HepG2 (cell line): ENCODE data around the gene SLC9B2. TPM values are rescaled to one million over a fixed set of nuclear protein-coding genes. Genes with fewer than 3 reads are reported as not detected.
A peak's percentile ranks its signal among the peaks of the same experiment; 100 is the strongest.

ENCODE experiments used
- ASH2L ChIP-seq: fragments of 300-600, 200-600 bp; sonication (generic); IDR thresholded peaks from 2 replicates; pipeline ENCODE4 v1.7.0; 2017; ENCODE audit warnings: low read depth, mild to moderate bottlenecking, moderate library complexity, mixed read lengths, low read length; ENCODE audit not compliant: insufficient read length
- BRD4 ChIP-seq: sonication (generic); formaldehyde crosslinking; IDR thresholded peaks from 2 replicates; pipeline ENCODE4 v1.4.0; 2020; ENCODE audit warnings: missing genetic modification reagents
- GPN1 ChIP-seq: sonication (generic); formaldehyde crosslinking; IDR thresholded peaks from 2 replicates; pipeline ENCODE4 v1.5.1; 2020; ENCODE audit warnings: missing genetic modification reagents, borderline replicate concordance
- JUNB ChIP-seq: sonication (generic); formaldehyde crosslinking; IDR thresholded peaks from 2 replicates; pipeline ENCODE4 v1.8.0; 2022; ENCODE audit warnings: missing genetic modification reagents, mild to moderate bottlenecking, borderline replicate concordance
- KMT2B ChIP-seq: IDR thresholded peaks from 2 replicates; pipeline ENCODE4 v1.6.1; 2016; ENCODE audit warnings: missing genetic modification reagents, missing compliant biosample characterization
- SMAD9 ChIP-seq: sonication (generic); formaldehyde crosslinking; IDR thresholded peaks from 2 replicates; pipeline ENCODE4 v1.5.1; 2020; ENCODE audit warnings: mild to moderate bottlenecking, missing genetic modification reagents
- THAP8 ChIP-seq: sonication (generic); formaldehyde crosslinking; IDR thresholded peaks from 2 replicates; pipeline ENCODE4 v1.5.1; 2020; ENCODE audit warnings: missing genetic modification reagents, mild to moderate bottlenecking, borderline replicate concordance
- TP53 ChIP-seq: sonication (generic); formaldehyde crosslinking; conservative IDR thresholded peaks from 2 replicates; pipeline ENCODE4 v1.4.0; 2020; ENCODE audit warnings: missing genetic modification reagents
- ZBTB37 ChIP-seq: sonication (generic); formaldehyde crosslinking; IDR thresholded peaks from 2 replicates; pipeline ENCODE4 v1.4.0; 2020; ENCODE audit warnings: mild to moderate bottlenecking, missing genetic modification reagents
- ZIK1 ChIP-seq: sonication (generic); formaldehyde crosslinking; IDR thresholded peaks from 2 replicates; pipeline ENCODE4 v1.5.0; 2020; ENCODE audit warnings: mild to moderate bottlenecking, low read depth, missing genetic modification reagents, borderline replicate concordance
- ZNF337 ChIP-seq: sonication (generic); formaldehyde crosslinking; IDR thresholded peaks from 2 replicates; pipeline ENCODE4 v1.5.1; 2020; ENCODE audit warnings: missing genetic modification reagents, low read depth, mild to moderate bottlenecking, borderline replicate concordance
- ZNF576 ChIP-seq: sonication (generic); formaldehyde crosslinking; IDR thresholded peaks from 2 replicates; pipeline ENCODE4 v1.4.0; 2020; ENCODE audit warnings: mild to moderate bottlenecking, missing genetic modification reagents
- ZNF720 ChIP-seq: sonication (generic); formaldehyde crosslinking; IDR thresholded peaks from 2 replicates; pipeline ENCODE4 v1.4.0; 2020; ENCODE audit warnings: missing genetic modification reagents
- ZNF724P ChIP-seq: sonication (generic); formaldehyde crosslinking; IDR thresholded peaks from 2 replicates; pipeline ENCODE4 v1.8.0; 2022; ENCODE audit warnings: missing genetic modification reagents, borderline replicate concordance
- ZNF775 ChIP-seq: sonication (generic); formaldehyde crosslinking; IDR thresholded peaks from 2 replicates; pipeline ENCODE4 v1.4.0; 2020; ENCODE audit warnings: missing genetic modification reagents, mild to moderate bottlenecking, moderate library complexity, borderline replicate concordance
- polyA plus RNA-seq, 8 experiments: library from polyadenylated mRNA; depleted of rRNA in 3 of 8; stranded (reverse) in 7 of 8; unstranded in 1 of 8; fragments of >200 nt; fragmentation: Illumina TruSeq in 4 of 8; extraction: Trizol in 4 of 8; gene quantifications; 2 replicates each; pipeline versions ENCODE4 v1.2.1 to v1.2.3, GENCODE V29; 2011 to 2016; ENCODE audit warnings: low read depth in 4 of 8, missing spikeins in 1 of 8, mixed read lengths in 1 of 8; ENCODE audit not compliant: insufficient read depth in 1 of 8
- total RNA-seq, 5 experiments: library from RNA; depleted of rRNA; stranded (reverse); fragments of >200 nt; fragmentation: Illumina TruSeq; extraction: Trizol; gene quantifications; 2 replicates each; pipeline ENCODE4 v1.2.3, GENCODE V29; 2016; ENCODE audit warnings: low read depth in 1 of 5
- TF ChIP-seq, protein P1 (sequence below): sonication (generic); formaldehyde crosslinking; IDR thresholded peaks from 2 replicates; pipeline ENCODE4 v1.5.1; 2020; ENCODE audit warnings: mild to moderate bottlenecking, missing genetic modification reagents, borderline replicate concordance
- TF ChIP-seq, protein P2 (sequence below): sonication (generic); formaldehyde crosslinking; IDR thresholded peaks from 2 replicates; pipeline ENCODE4 v1.8.1; 2023; ENCODE audit warnings: mild to moderate bottlenecking, missing genetic modification reagents

The SLC9B2 gene
- total and polyA plus RNA-seq, 2 of the 13 experiments (the other 11 are each of a cell fraction or from before 2014, with no cell fraction given) = 23.5 to 38.5 TPM

GRCh38 chr4:103019308-103020124 is 57.0 kb downstream of the SLC9B2 start, which contains the start of gene SLC9B1 (continued):
- TF ChIP-seq, protein P1, sequence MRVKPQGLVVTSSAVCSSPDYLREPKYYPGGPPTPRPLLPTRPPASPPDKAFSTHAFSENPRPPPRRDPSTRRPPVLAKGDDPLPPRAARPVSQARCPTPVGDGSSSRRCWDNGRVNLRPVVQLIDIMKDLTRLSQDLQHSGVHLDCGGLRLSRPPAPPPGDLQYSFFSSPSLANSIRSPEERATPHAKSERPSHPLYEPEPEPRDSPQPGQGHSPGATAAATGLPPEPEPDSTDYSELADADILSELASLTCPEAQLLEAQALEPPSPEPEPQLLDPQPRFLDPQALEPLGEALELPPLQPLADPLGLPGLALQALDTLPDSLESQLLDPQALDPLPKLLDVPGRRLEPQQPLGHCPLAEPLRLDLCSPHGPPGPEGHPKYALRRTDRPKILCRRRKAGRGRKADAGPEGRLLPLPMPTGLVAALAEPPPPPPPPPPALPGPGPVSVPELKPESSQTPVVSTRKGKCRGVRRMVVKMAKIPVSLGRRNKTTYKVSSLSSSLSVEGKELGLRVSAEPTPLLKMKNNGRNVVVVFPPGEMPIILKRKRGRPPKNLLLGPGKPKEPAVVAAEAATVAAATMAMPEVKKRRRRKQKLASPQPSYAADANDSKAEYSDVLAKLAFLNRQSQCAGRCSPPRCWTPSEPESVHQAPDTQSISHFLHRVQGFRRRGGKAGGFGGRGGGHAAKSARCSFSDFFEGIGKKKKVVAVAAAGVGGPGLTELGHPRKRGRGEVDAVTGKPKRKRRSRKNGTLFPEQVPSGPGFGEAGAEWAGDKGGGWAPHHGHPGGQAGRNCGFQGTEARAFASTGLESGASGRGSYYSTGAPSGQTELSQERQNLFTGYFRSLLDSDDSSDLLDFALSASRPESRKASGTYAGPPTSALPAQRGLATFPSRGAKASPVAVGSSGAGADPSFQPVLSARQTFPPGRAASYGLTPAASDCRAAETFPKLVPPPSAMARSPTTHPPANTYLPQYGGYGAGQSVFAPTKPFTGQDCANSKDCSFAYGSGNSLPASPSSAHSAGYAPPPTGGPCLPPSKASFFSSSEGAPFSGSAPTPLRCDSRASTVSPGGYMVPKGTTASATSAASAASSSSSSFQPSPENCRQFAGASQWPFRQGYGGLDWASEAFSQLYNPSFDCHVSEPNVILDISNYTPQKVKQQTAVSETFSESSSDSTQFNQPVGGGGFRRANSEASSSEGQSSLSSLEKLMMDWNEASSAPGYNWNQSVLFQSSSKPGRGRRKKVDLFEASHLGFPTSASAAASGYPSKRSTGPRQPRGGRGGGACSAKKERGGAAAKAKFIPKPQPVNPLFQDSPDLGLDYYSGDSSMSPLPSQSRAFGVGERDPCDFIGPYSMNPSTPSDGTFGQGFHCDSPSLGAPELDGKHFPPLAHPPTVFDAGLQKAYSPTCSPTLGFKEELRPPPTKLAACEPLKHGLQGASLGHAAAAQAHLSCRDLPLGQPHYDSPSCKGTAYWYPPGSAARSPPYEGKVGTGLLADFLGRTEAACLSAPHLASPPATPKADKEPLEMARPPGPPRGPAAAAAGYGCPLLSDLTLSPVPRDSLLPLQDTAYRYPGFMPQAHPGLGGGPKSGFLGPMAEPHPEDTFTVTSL (CRISPR knock-in tag) = no peak
- TF ChIP-seq BRD4 (peak; percentile 66; the same call in 1 of the 2 replicates), ASH2L (peak; percentile 63), ZNF576 (CRISPR knock-in tag) (peak; percentile 19; the same call in 1 of the 2 replicates), THAP8 (CRISPR knock-in tag) (peak; percentile 68; the same call in 1 of the 2 replicates), TP53 (CRISPR knock-in tag) (no peak), ZNF775 (peak; percentile 79; the same call in 1 of the 2 replicates), ZNF337 (CRISPR knock-in tag) (no peak), ZBTB37 (CRISPR knock-in tag) (no peak), ZNF724P (CRISPR knock-in tag) (peak; percentile 81; the same call in 1 of the 2 replicates), JUNB (CRISPR knock-in tag) (peak; percentile 13; the same call in 1 of the 2 replicates), ZNF720 (CRISPR knock-in tag) (no peak), ZIK1 (CRISPR knock-in tag) (0 out of 2 replicates have a peak, but pooled peaks have one; percentile 33), KMT2B (CRISPR knock-in tag) (peak; percentile 80; the same call in 1 of the 2 replicates), SMAD9 (CRISPR knock-in tag) (no peak), GPN1 (CRISPR knock-in tag) (no peak)
- TF ChIP-seq, protein P2, sequence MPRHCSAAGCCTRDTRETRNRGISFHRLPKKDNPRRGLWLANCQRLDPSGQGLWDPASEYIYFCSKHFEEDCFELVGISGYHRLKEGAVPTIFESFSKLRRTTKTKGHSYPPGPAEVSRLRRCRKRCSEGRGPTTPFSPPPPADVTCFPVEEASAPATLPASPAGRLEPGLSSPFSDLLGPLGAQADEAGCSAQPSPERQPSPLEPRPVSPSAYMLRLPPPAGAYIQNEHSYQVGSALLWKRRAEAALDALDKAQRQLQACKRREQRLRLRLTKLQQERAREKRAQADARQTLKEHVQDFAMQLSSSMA (CRISPR knock-in tag) = no peak
